Islet precursor cell (in vitro differentiated cells): ENCODE results near the gene PPP1R18.
A peak's percentile ranks its signal among the peaks of the same experiment; 100 is the strongest.
"Not testable (repeated sequence)": the region's sequence is repeated elsewhere in the genome, so short reads cannot be mapped to it uniquely, and the experiment has no call there.

Experiments
- DNase-seq: peaks from one replicate; pipeline ENCODE4 v3.0.0-alpha.2; 2018

Gene PPP1R18

DNA sequence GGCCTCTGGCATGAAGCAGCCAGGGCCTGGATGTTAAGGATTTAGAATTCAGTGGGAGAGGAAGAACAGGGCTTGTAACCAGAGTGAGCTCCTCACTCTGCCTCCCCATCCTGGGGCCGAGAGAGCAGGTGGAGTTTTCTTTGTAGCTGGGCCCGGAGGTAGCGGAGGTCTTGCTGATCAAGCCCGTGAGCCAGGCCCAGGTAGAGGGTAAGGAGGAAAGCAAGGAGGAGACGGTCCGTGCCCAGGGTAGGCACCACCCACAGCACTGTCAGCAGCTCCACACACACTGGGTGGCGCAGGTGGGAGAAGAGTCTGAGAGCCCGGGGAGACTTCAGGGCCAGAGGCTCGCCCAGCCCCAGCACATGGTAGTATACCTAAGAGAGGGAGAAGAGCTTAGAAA lies 2.1 kb upstream of the PPP1R18 start:
- DNase-seq: no peak

DNA sequence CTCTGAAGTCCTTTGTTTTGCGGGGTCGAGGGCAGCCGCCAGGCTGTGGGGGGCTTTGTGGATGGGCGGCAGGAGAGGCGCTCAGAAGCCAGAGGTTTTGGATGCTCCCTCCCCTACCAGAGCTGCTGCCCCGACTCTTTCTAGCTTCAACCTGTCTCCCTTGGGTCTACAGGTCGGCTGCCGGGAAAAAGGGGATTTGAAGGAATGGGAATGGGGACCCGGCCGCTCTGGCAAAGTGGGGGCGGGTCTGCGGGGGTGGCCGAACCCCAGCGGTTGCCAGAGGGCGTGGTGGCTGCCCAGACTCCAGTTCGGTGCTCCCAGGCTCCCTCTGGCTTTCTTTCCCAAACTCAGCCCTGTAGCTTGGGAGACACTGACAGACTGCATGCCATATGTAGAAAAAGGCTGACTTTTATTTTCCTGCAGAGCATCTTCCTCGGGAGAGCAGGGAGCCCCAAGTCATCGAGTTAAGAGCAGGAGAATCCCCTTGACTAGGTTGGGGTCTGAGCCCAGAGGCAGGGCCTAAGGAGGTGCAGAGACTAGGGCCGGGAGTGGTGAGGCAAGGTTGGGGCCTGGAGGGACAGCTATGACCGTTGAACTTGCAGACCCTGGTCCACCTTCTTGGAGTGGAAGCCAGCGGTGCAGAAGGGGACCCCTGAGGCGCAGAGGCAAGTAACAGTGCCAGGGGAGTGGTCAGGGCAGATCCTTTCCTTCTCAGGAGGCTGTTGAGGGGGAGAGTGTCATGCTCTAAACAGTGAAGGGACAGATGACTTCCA lies 1.4 kb upstream of the PPP1R18 start:
- DNase-seq: no peak

DNA sequence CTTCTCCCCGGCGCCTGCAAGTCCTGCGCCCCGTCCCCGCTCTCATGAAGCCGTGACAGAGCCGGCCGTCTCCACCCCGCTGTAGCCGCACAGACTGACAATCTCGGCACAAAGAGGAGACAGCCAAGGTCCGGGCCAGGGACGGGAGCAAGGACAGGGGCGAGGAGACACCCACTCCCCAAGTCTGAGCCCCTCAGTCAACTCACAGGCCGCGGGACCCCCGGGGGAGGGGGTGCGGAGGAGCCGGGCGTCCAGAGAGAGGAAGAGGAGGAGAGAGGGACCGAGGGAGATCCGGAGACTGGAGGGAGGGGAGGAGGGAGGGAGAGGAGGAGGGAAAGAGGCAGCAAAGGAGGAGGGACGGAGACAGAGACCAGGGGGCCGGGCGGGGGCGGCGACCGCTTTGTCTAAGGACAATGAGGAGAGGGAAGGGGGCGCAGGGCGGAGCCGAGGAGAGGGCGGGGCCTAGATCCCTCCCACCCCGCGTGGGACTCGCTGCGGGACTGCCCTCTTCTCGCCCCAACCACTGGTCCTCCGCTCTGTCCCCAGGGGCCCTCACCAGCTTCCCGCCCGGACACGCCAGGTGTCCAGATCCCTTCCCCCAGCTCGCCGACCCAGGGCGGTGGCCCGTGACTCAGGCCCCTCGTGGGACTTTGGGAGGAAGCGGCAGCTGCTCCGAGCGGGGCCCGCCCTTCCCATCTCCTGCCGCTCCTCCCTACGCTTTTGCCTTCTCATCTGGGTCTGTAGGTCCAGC lies 638 bp upstream of the PPP1R18 start:
- DNase-seq: peak; percentile 97

DNA sequence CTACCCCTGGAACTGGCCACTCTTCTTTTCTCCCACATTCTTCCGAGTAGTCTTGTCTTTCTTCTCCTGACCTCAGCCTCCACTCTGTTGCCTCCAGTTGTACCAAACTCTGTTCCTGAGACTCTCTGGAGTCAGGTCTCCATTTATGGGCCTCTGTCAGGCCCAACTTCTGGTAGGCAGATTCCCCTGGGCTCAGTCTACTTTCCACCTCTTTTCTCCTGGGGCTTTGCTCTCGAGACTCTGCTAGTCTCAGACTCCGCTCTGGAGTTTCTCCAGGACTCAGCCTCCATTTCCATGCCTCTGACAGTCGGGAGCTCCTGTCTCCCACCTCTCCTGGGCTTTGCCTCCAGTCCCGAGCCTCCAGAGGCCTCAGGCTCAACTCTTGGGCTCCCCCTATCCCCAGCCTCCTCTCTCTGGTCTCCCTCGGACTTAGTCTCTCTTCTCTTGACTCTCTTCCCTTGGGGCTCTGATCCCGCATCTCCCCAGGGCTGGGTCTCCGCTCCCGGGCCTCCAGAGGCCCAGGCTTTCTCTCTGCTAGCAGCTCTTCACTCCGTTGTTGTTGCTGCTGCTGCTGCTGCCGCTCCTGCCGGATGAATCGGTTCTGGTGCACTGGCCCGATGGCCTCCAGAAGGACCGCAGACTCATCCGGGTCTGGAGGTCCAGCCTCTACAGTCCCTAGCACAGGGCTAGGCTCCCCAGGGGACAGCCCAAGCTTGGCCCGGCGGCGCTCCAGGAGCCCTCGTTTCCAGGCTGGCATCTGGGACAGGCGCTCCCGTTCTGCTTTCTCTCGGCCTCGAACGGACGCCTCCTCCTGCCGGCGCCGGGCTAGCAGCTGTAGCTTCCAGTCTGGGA lies 1.1 kb downstream of the PPP1R18 start:
- no peak for DNase-seq

DNA sequence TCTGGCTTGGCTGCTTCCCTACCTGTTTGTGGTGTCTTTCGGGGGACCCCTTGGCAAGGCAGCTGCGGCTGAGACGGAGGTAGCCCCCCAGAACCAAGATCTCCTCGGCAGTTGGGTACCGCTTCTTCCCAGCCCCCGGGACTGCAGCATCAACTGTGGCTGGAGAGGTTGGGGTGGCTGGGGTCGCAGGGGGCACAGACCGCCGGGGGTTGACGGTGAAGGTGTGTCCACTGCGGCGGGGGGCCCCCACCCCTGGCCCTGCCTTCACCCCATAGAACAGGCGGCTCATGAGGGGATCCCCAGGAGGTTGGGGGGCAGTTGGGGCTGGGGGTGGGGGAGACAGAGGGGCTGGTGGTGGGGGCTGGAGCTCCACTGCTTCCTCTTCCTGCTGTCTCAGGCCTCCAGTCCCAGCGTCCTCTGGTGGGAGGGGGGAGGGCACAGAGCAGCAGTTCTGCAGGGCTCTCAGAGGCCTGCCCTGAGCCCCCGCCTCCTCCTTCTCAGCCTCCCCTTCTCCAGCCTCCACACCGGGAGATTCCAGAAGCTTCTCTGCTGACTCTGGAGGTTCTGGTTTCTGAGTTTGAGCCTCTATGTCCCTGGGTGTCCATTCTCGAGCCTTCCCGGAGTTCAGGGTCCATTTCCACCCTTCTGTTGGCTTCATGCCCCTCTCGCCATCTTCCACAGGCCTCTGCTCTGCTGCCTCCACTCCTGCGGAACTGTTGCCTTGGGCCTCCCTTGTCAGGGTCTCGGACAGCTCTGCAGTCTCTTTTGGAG lies 1.9 kb downstream of the PPP1R18 start:
- DNase-seq: no peak

DNA sequence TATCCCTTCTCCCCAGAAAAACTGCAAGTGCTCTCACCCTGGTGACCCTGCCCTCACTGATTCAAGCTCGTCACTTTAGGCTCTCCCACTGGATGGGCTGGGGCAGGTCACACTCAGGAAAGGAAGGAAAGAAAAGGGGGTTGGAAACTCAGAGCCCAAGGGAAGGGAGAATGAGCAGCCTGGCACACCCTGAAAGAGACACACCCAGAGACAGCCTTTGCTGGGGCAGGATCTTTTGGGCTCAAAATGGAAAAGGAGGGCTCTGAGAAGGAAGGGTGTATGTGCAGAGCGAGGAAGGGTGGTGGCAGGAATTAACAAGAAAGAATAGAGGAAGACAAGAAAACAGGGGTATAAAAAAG lies 2.5 kb downstream of the PPP1R18 start:
- no peak for DNase-seq

DNA sequence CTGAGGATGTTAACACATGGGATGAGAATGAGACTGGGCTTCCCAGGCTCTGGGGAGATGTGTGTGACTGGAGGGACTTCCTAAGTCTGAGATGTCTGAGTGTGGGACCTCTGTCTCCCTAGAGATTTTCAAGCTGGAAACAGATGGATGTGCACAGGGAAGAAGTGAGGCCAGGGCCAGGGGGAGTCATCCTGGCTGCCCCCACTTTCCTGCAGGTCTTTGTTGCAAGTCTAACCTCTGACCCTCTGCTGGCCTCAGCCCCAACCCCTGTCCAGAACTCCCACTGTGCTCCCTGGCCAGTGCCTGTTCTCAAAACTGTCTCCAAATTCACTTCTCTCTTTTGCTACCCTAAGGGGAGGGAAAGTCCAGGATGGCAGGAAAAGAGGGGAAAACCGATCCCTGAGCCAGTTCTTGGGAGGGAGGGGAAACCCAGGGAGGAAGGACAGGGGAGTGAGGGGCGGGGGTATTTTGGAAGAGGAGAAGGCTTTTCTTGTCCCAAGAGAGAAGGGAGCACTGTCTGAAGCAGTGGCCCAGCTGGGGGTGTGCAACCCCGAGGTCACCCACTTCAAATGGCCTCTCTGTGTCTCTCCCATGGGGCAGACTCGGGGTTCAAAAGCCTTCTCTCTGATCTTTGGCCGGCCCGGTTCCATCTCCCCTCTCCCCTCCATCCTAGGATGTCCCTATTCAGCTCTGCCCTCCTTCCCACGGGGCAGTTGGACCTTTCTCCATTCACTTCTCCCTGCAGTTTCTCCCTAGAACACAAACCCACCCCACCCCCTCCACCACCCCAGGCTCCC lies 3.1 kb downstream of the PPP1R18 start:
- DNase-seq: no peak

DNA sequence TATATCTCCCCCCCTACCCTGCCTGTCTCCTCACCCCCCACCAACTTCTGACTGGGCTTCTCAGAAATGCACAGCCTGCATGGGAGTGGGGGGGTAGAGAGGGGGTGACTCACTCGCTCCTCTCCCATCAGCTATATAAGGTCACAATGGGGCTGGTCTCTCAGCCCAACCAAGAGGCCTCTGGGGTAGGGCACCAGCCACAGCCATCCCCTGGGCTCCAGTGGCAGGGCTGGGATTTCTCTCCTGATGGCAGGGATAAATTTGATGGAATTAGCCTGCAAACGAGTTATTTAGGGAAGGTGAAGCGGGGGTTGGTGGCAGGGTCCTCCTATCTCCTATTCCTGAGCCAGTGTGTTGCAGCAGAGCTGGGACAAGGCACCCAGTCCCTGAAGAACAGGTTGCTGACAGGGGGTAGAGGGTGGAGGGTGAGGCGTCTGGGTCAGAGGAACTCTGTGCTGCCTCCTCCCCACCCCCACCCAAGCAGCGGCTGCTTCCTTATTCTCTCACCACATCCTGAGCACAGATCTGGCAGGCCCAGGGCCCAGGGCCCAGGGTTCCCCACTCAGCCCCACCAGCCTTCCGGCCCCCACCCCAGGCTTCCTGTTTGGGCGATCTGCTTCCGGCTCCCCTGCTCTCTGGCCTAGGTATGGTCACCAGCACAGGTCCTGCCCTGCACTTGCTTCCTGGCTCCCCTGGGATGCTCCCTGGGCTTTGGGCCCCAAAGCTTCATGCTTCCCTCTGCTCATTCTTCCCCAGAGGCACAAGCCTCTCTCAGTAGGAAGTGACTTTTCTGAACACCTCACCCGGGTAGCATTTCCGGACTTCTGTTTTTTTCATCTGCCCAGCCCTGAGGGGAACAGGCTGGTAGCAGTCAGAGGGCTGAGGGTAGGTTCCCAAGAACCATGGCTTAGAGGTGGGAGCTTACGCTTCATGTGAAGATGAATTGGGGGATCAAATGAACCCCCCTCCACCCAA lies 4.0 kb downstream of the PPP1R18 start:
- DNase-seq: peak; percentile 92

DNA sequence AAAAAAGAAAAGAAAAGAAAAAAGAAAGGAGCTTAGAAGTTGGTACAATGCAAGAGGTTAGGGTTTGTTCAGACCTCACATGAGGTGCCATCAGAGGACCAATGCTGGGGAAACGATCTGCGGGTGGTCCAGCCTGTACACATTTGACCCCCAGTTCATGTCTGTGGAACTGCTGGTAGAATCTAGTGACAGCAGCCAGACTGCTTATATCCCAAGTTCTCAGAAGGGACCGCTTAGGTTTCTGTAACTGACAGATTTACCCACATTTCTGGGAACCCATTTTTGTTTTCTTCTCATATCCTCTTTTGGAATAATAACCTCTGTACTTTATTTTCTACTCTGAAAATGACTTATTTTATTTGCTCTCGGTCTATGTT lies 4.7 kb downstream of the PPP1R18 start:
- DNase-seq: no peak

DNA sequence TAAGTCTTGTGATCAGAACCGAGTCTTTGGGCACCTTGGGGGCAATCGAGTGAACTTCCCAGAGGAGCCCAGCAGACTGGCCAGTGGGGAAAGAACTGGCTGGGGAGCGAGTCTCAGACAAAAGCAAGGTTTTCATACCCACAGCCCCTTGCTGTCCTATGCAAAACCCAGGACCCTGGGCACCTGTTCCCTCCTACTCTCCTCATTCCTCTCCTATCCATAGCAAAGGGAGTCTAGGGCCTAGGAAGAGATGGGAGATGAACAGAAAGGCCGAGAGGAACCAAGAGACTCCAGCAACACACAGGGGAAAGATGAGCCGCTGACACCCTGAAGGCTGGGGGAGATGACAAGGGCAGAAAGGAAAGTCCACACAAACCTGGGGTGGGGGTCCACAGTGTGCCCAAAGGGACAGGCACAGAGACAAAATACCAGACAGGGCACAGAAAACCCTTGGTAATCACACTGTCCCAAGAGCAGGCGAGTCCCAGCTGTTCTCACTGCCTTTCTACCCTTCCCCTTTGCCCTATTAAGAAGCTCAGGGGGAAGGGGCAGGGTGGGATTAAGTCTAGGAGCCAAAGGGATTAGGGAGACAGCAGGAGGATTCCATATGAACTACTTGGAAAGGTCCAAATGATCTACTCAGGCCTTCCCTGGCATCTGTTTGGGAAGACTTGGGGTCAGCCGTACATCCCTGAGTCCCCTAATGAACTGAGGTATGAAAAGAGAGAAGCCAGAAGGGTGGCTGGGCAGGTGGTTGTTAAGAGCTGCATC lies 6.5 kb downstream of the PPP1R18 start:
- no peak for DNase-seq

DNA sequence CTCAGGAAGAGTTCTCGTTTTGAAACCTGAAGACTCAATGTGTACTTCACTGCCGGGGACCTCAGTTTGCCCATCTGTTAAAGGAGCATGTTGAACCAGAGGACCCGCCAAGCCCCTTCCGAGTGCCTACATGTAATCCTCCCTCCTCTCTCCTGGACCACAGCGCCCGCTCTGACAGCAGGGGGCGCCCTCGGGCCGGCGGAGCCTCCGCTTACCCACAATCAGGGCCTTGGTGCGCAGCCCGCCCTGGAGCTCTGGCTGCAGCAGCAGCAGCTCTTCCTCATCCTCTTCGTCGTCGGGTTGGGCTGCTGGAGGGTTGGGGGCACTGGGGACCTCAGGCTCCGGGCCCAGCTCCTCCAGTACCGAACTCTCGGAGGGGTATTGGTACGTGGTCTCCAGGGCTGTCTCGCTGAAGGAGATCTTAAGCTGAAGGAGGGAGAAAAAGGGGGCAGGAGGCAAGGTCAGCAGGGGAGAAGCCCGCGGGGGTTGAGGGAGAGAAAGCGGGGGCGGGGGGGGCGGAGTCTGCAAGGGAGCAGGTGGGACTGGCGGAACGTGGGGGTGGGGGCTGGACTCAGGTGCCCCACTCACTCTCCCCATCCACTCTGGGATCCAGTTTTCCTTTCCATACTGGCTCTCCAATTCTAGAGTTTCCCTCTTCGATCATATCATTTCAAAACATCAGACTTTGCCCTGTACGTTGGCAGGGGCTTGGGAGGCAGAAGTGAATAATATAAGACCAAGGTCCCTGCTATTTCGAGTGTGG lies 7.3 kb downstream of the PPP1R18 start:
- DNase-seq: peak; percentile 94

DNA sequence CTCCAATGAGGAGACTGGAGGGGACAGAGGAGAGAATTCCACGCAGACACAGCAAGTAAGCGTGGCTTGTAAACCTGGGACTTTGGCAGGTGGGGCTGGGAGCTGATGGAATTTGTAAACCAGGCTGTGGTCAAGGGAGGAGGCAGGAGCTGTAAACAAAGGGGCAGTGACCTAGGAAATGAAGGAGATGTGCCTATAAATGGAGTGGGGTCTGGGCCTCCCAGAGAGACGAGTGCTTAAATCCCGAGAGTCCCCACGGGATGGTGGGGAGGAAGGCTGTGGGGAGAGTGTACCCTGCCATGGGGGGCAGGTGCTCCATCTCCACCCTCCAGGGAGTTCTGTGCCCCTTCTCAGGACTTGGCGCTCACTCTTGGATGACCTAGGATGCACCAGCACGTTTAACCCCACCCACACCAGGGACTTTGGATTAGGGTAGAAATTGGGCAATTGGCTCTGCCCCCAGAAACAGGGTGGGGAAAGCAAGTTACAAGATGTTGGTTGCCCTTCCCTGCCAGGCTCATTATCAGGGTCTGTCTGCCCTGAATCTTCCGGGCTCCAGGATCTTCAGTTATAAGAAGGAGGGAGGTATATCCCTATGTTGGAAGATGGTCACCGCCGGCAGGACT lies 9.7 kb downstream of the PPP1R18 start:
- DNase-seq: no peak

DNA sequence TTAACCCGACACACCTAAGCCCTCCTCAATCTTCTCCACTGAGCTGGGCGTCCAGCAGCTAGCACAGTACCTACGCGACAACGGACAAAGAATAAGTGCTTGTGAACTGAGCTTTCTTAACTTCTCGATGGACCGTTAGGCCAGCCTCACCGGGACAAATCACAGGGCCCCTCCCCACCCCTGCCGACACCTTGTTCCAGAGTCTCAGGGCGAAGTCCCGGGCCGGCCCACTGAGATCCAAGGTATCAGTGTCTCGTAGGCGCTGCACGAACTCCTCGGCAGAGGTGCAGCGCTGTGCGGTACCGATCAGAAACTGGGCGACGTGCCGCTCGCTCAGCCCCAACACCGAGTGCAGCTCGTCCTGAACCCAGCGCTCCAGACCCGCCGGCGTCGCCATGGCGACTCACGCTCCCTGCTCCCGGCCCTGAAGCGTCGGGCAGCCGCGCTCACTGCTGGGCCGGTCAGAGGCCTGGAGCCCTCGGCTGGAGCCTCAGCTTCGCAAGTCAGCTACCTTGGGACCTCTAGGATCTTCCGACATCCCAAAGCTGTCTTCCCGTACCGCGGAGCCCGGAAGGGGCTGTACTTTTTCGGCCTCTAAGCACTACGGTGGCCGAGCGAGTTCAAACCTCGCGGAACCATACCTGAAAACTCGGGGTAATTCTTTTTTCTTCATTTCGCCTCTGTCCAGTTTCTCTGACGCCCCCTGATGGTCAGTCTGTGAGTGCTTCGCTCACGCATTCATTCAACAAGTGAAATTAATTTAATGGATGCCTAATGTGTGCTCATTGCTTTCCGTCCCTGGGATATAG lies 13.8 kb downstream of the PPP1R18 start, which contains the start of gene DHX16:
Gene DHX16, minus strand, starts transcription at position 562 of the 809 bp plus-strand sequence. Its CDS starts 165 bp downstream, at position 397.
- peak; percentile 97 for DNase-seq

DNA sequence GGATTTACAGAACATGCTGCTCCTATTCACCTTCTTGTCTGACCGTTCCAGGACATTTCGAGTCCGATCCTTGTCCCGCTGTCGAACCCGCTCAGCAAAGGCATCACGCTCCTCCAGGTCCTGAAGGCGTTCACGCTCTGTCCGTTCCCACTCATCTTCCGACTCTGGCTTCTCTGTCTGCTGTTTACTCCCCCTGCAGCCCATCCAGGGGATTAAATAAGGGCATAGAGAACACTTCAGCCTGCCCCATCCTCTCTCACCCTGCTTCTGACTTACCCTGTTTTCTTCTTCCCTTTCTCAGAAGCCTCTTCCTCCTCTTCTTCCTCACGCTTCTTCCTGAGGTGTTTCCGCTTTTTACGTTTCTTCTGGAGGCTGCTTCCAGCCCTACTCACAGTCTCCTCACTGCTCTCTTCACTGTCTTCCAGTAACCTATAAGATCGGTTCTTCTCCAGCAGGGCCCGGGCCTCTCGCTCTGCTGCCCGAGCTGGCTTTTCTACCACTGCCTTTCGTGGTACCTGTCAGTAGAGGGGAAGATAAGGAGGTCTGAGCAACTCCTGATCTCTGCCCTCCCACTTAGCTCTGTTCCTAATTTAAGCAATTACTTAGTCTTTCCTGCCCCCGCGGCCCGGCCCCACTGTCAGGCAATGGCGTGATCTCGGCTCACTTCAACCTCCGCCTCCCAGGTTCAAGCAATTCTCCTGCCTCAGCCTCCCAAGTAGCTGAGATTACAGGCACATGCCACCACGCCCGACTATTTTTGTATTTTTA lies 15.5 kb downstream of the PPP1R18 start:
- no peak for DNase-seq

DNA sequence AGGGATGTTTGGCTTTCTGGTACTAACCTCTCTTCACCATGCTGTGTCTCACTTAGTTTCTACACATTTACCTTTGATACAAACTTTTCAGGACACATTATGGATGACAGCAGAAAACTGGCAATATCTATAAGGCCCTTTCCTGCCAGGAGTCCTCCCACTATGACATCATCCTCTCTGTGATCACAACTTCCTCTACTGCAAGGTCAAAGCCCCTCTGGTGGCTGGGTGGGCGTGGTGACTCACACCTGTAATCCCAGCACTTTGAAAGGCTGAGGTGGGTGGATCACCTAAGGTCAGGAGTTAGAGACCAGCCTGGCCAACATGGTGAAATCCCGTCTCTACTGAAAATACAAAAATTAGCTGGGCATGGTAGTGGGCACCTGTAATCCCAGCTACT lies 20.1 kb downstream of the PPP1R18 start:
- DNase-seq: not testable (repeated sequence)

DNA sequence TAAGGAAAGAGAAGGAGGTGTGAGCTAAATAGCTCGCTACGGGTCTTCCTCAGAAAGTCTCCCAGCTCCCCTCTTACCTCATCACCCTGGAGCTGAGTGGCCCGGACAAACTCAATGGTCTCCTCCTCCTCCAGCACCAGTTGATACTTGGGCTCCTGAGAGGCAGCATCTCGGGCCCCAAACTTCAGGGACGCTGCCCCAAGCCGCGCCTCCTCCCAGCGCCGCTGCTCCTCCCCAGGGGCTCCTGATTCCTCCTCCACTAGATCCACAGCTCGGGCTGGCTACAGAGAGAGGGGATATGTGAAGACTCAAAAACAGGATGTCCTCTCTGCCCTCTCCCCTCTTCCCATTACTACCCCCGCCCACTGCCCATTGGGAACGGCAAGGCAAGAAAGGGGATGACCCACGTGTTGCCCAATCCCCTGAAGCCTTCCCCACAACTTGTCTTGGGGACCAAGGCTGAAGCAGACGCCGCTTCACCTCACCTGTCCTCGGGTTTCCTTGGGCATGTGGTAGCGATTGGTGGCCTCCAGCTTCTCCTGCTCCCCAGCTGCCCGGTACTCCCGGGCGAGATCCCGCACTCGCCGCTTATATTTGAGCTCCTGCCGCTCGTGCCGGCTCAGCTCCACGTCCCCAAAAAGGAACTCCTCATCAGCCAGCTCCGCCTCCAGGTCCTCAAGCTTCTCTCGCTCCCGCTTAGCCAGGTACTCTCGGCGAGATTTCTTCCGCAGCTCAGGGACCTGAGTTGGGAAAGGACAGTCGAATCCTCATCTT lies 21.3 kb downstream of the PPP1R18 start:
- DNase-seq: no peak
